HepG2 (cell line): Measurements from ENCODE around the gene CCDC38. TPM values are rescaled to one million over a fixed set of nuclear protein-coding genes. Genes with fewer than 3 reads are reported as not detected.

Source experiments
- ESRRA ChIP-seq: sonication (generic); formaldehyde crosslinking; IDR thresholded peaks from 2 replicates; pipeline ENCODE4 v1.5.1; 2020; ENCODE audit warnings: mild to moderate bottlenecking, low read depth, missing genetic modification reagents
- GABPB1 ChIP-seq: IDR thresholded peaks from 2 replicates; pipeline ENCODE4 v1.6.1; 2016; ENCODE audit warnings: mild to moderate bottlenecking, missing genetic modification reagents, moderate library complexity, missing compliant biosample characterization
- HDAC2 ChIP-seq: sonication (generic); formaldehyde crosslinking; IDR thresholded peaks from 2 replicates; pipeline ENCODE4 v1.4.0; 2020; ENCODE audit warnings: missing genetic modification reagents
- HOXA7 ChIP-seq: sonication (generic); formaldehyde crosslinking; IDR thresholded peaks from 2 replicates; pipeline ENCODE4 v1.8.1; 2022; ENCODE audit warnings: mild to moderate bottlenecking, missing genetic modification reagents, moderate library complexity
- JUNB ChIP-seq: sonication (generic); formaldehyde crosslinking; IDR thresholded peaks from 2 replicates; pipeline ENCODE4 v1.8.0; 2022; ENCODE audit warnings: missing genetic modification reagents, mild to moderate bottlenecking, borderline replicate concordance
- RBFOX2 ChIP-seq: fragments of 200-400 bp; formaldehyde crosslinking; IDR thresholded peaks from 2 replicates; pipeline ENCODE4 v1.6.1; 2017; ENCODE audit warnings: low read depth, mild to moderate bottlenecking, low read length
- SP140L ChIP-seq: sonication (generic); formaldehyde crosslinking; IDR thresholded peaks from 2 replicates; pipeline ENCODE4 v1.4.0; 2020; ENCODE audit warnings: missing genetic modification reagents, borderline replicate concordance
- ZFP1 ChIP-seq: IDR thresholded peaks from 2 replicates; pipeline ENCODE4 v1.6.1; 2016
- ZNF3 ChIP-seq: IDR thresholded peaks from 2 replicates; pipeline ENCODE4 v1.7.0; 2017; ENCODE audit warnings: inconsistent platforms
- ZNF383 ChIP-seq: sonication (generic); formaldehyde crosslinking; IDR thresholded peaks from 2 replicates; pipeline ENCODE4 v1.4.0; 2020; ENCODE audit warnings: missing genetic modification reagents, mild to moderate bottlenecking, borderline replicate concordance
- ZNF431 ChIP-seq: sonication (generic); formaldehyde crosslinking; IDR thresholded peaks from 2 replicates; pipeline ENCODE4 v1.9.0; 2022; ENCODE audit warnings: missing genetic modification reagents, low read depth, mild to moderate bottlenecking, borderline replicate concordance
- ZNF792 ChIP-seq: IDR thresholded peaks from 2 replicates; pipeline ENCODE4 v1.6.1; 2016
- ZSCAN21 ChIP-seq: sonication (generic); formaldehyde crosslinking; IDR thresholded peaks from 2 replicates; pipeline ENCODE4 v1.8.0; 2022; ENCODE audit warnings: mild to moderate bottlenecking, missing genetic modification reagents, moderate library complexity, borderline replicate concordance
- polyA plus RNA-seq, 8 experiments: library from polyadenylated mRNA; depleted of rRNA in 3 of 8; stranded (reverse) in 7 of 8; unstranded in 1 of 8; fragments of >200 nt; fragmentation: Illumina TruSeq in 4 of 8; extraction: Trizol in 4 of 8; gene quantifications; 2 replicates each; pipeline versions ENCODE4 v1.2.1 to v1.2.3, GENCODE V29; 2011 to 2016; ENCODE audit warnings: low read depth in 4 of 8, missing spikeins in 1 of 8, mixed read lengths in 1 of 8; ENCODE audit not compliant: insufficient read depth in 1 of 8
- total RNA-seq, 5 experiments: library from RNA; depleted of rRNA; stranded (reverse); fragments of >200 nt; fragmentation: Illumina TruSeq; extraction: Trizol; gene quantifications; 2 replicates each; pipeline ENCODE4 v1.2.3, GENCODE V29; 2016; ENCODE audit warnings: low read depth in 1 of 5
- TF ChIP-seq, protein P1 (sequence below): sonication (generic); formaldehyde crosslinking; IDR thresholded peaks from 2 replicates; pipeline ENCODE4 v1.5.1; 2020; ENCODE audit warnings: missing genetic modification reagents, mild to moderate bottlenecking, borderline replicate concordance
- TF ChIP-seq, protein P2 (sequence below), 2 experiments: sonication (generic) in 1 of 2; formaldehyde crosslinking in 1 of 2; IDR thresholded peaks; 2 replicates each; pipeline versions ENCODE4 v1.6.1 to v1.9.0; 2014 to 2022; ENCODE audit warnings: antibody characterized with exemption in 1 of 2, borderline replicate concordance in 1 of 2, inconsistent platforms in 1 of 2, low read depth in 1 of 2, missing genetic modification reagents in 1 of 2
- TF ChIP-seq, protein P3 (sequence below): IDR thresholded peaks from 2 replicates; pipeline ENCODE4 v1.6.1; 2016; ENCODE audit warnings: missing compliant biosample characterization, missing genetic modification reagents, borderline replicate concordance
- TF ChIP-seq, protein P4 (sequence below): sonication (generic); formaldehyde crosslinking; IDR thresholded peaks from 2 replicates; pipeline ENCODE4 v1.5.0; 2020; ENCODE audit warnings: mild to moderate bottlenecking, missing genetic modification reagents
- TF ChIP-seq, protein P5 (sequence below): sonication (generic); formaldehyde crosslinking; IDR thresholded peaks from 2 replicates; pipeline ENCODE4 v1.4.0; 2020; ENCODE audit warnings: missing genetic modification reagents, borderline replicate concordance

Gene CCDC38
- total and polyA plus RNA-seq, 2 of the 13 experiments (the other 11 are each of a cell fraction or from before 2014, with no cell fraction given) = 0.24 to 0.32 TPM

DNA sequence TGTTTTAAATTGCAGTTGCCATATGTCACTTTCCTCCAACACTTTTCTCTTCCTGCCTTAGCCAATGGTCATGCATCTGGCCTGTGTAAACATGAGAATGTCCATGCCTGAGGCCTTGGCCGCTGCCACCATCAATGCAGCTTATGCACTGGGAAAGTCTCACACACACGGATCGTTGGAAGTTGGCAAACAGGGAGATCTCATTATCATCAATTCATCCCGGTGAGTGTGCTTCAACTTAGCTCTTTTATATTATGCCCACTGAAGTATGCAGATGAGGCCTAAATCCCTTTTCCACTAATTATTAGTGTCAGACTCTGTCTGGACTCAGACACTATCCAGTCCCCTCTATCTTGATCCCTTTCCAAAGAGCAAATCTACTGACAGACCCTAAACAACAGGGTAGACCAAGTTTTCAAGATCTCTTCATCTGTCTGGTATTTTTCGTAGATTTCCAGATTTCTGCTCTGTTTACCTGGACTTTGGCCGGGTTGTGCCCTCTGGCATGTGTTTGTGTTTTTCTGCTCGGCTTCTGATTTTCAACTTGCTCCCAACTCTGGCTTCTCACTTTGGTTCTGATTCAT lies 24.0 kb upstream of the CCDC38 start (continued):
- TF ChIP-seq, protein P1, sequence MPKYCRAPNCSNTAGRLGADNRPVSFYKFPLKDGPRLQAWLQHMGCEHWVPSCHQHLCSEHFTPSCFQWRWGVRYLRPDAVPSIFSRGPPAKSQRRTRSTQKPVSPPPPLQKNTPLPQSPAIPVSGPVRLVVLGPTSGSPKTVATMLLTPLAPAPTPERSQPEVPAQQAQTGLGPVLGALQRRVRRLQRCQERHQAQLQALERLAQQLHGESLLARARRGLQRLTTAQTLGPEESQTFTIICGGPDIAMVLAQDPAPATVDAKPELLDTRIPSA (CRISPR knock-in tag) = no peak
- TF ChIP-seq, protein P2, sequence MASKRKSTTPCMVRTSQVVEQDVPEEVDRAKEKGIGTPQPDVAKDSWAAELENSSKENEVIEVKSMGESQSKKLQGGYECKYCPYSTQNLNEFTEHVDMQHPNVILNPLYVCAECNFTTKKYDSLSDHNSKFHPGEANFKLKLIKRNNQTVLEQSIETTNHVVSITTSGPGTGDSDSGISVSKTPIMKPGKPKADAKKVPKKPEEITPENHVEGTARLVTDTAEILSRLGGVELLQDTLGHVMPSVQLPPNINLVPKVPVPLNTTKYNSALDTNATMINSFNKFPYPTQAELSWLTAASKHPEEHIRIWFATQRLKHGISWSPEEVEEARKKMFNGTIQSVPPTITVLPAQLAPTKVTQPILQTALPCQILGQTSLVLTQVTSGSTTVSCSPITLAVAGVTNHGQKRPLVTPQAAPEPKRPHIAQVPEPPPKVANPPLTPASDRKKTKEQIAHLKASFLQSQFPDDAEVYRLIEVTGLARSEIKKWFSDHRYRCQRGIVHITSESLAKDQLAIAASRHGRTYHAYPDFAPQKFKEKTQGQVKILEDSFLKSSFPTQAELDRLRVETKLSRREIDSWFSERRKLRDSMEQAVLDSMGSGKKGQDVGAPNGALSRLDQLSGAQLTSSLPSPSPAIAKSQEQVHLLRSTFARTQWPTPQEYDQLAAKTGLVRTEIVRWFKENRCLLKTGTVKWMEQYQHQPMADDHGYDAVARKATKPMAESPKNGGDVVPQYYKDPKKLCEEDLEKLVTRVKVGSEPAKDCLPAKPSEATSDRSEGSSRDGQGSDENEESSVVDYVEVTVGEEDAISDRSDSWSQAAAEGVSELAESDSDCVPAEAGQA (IDR thresholded peaks at IDR 0.05; ENCODE audit: low read depth) = 0 out of 2 replicates have a peak, but pooled peaks have one; percentile 55
- TF ChIP-seq, protein P2 (CRISPR knock-in tag; IDR thresholded peaks at IDR 0.05; ENCODE audit: borderline replicate concordance) = peak; percentile 32; the same call in 1 of the 2 replicates
- no peak for TF ChIP-seq SP140L (CRISPR knock-in tag)
- no peak for TF ChIP-seq ZNF431 (CRISPR knock-in tag)
- TF ChIP-seq ZSCAN21 (CRISPR knock-in tag) = no peak
- no peak for TF ChIP-seq JUNB (CRISPR knock-in tag)
- TF ChIP-seq GABPB1 = 0 out of 2 replicates have a peak, but pooled peaks have one; percentile 21
- no peak for TF ChIP-seq ESRRA
- peak; percentile 50; the same call in 1 of the 2 replicates for TF ChIP-seq ZNF792 (CRISPR knock-in tag)
- no peak for TF ChIP-seq HOXA7 (CRISPR knock-in tag)
- 0 out of 2 replicates have a peak, but pooled peaks have one; percentile 13 for TF ChIP-seq RBFOX2
- TF ChIP-seq ZNF3 (CRISPR knock-in tag) = no peak
- TF ChIP-seq, protein P3, sequence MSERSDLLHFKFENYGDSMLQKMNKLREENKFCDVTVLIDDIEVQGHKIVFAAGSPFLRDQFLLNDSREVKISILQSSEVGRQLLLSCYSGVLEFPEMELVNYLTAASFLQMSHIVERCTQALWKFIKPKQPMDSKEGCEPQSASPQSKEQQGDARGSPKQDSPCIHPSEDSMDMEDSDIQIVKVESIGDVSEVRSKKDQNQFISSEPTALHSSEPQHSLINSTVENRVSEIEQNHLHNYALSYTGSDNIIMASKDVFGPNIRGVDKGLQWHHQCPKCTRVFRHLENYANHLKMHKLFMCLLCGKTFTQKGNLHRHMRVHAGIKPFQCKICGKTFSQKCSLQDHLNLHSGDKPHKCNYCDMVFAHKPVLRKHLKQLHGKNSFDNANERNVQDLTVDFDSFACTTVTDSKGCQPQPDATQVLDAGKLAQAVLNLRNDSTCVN (CRISPR knock-in tag) = no peak; the same call in 1 of the 2 replicates
- TF ChIP-seq, protein P4, sequence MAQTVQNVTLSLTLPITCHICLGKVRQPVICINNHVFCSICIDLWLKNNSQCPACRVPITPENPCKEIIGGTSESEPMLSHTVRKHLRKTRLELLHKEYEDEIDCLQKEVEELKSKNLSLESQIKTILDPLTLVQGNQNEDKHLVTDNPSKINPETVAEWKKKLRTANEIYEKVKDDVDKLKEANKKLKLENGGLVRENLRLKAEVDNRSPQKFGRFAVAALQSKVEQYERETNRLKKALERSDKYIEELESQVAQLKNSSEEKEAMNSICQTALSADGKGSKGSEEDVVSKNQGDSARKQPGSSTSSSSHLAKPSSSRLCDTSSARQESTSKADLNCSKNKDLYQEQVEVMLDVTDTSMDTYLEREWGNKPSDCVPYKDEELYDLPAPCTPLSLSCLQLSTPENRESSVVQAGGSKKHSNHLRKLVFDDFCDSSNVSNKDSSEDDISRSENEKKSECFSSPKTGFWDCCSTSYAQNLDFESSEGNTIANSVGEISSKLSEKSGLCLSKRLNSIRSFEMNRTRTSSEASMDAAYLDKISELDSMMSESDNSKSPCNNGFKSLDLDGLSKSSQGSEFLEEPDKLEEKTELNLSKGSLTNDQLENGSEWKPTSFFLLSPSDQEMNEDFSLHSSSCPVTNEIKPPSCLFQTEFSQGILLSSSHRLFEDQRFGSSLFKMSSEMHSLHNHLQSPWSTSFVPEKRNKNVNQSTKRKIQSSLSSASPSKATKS (CRISPR knock-in tag) = no peak
- TF ChIP-seq, protein P5, sequence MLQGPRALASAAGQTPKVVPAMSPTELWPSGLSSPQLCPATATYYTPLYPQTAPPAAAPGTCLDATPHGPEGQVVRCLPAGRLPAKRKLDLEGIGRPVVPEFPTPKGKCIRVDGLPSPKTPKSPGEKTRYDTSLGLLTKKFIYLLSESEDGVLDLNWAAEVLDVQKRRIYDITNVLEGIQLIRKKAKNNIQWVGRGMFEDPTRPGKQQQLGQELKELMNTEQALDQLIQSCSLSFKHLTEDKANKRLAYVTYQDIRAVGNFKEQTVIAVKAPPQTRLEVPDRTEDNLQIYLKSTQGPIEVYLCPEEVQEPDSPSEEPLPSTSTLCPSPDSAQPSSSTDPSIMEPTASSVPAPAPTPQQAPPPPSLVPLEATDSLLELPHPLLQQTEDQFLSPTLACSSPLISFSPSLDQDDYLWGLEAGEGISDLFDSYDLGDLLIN (CRISPR knock-in tag) = no peak
- 0 out of 2 replicates have a peak, but pooled peaks have one; percentile 48 for TF ChIP-seq ZFP1 (CRISPR knock-in tag)
- TF ChIP-seq ZNF383 (CRISPR knock-in tag) = no peak
- TF ChIP-seq HDAC2 = peak; percentile 74; the same call in 1 of the 2 replicates
